GM19239 (cell line): ENCODE measurements around the gene ZNF230.
A peak's percentile ranks its signal among the peaks of the same experiment; 100 is the strongest.

Experiments
- DNase-seq: peaks from one replicate; pipeline ENCODE4 v3.0.0; 2011; ENCODE audit warnings: low spot score; ENCODE audit not compliant: insufficient read length
- FAIRE-seq: peaks from 2 replicates; lab custom pipeline; 2011; peaks lifted over from hg19 to GRCh38; lab: Jason Lieb, UNC

Gene ZNF230

GRCh38 chr19:44002566-44003460, at the start of gene ZNF230:
ZNF230 (plus strand) TSS chr19:44002957; CDS start chr19:44007079, 4,122 bp downstream.
- FAIRE-seq, result peak; percentile 99
- peak; percentile 66 for DNase-seq

- DNase-seq (no peak), FAIRE-seq (no peak)
Measured at GRCh38 chr19:43956827-43957226, 45.9 kb upstream of the ZNF230 start.

- FAIRE-seq, result no peak
- no peak for DNase-seq
Measured at GRCh38 chr19:43957891-43958290, 44.9 kb upstream of the ZNF230 start.

GRCh38 chr19:43960411-43960810, 42.3 kb upstream of the ZNF230 start:
- DNase-seq, result no peak
- no peak for FAIRE-seq

GRCh38 chr19:43966079-43966694, 36.6 kb upstream of the ZNF230 start:
- DNase-seq (no peak), FAIRE-seq (no peak)

GRCh38 chr19:43976732-43977131, 26.0 kb upstream of the ZNF230 start:
- FAIRE-seq, result no peak

GRCh38 chr19:43983544-43983911, 19.2 kb upstream of the ZNF230 start:
- FAIRE-seq (no peak), DNase-seq (no peak)

More at GRCh38 chr19:43976732-43977131, 26.0 kb upstream of the ZNF230 start:
- DNase-seq, result no peak

GRCh38 chr19:43983912-43984686, 18.7 kb upstream of the ZNF230 start, which contains the start of gene ZNF155:
ZNF155 (plus strand) TSS chr19:43984188; CDS start chr19:43988544, 4,356 bp downstream.
- DNase-seq, result peak; percentile 48
- peak; percentile 97 for FAIRE-seq

- no peak for DNase-seq
Measured at GRCh38 chr19:43984687-43985000, 18.1 kb upstream of the ZNF230 start.

GRCh38 chr19:43997631-43998290, 5.0 kb upstream of the ZNF230 start:
- DNase-seq, result no peak

More at GRCh38 chr19:43984687-43985000, 18.1 kb upstream of the ZNF230 start:
- no peak for FAIRE-seq

GRCh38 chr19:44002212-44002565, 568 bp upstream of the ZNF230 start:
- FAIRE-seq (peak; percentile 58), DNase-seq (no peak)

More at GRCh38 chr19:43997631-43998290, 5.0 kb upstream of the ZNF230 start:
- no peak for FAIRE-seq

GRCh38 chr19:44003461-44004009, 778 bp downstream of the ZNF230 start:
- DNase-seq (no peak), FAIRE-seq (peak; percentile 87)

- DNase-seq (no peak), FAIRE-seq (no peak)
Measured at GRCh38 chr19:44005973-44006372, 3.2 kb downstream of the ZNF230 start.

GRCh38 chr19:44007473-44007872, 4.7 kb downstream of the ZNF230 start:
- FAIRE-seq (no peak), DNase-seq (no peak)

GRCh38 chr19:44010468-44010867, 7.7 kb downstream of the ZNF230 start:
- no peak for DNase-seq
- FAIRE-seq, result no peak

GRCh38 chr19:44019498-44019897, 16.7 kb downstream of the ZNF230 start:
- FAIRE-seq, result no peak
- no peak for DNase-seq

- DNase-seq (no peak), FAIRE-seq (no peak)
Measured at GRCh38 chr19:44021221-44021620, 18.5 kb downstream of the ZNF230 start.

- FAIRE-seq (no peak), DNase-seq (no peak)
Measured at GRCh38 chr19:44024900-44025216, 22.1 kb downstream of the ZNF230 start.

- DNase-seq (peak; percentile 48), FAIRE-seq (peak; percentile 94)
Measured at GRCh38 chr19:44025217-44025936, 22.6 kb downstream of the ZNF230 start, which contains the start of gene ZNF222. ZNF222 (plus strand) TSS chr19:44025379; CDS start chr19:44025437, 58 bp downstream.
